NB4 (cell line): ENCODE results near the gene ST7L.
"Not testable (repeated sequence)": the region's sequence is repeated elsewhere in the genome, so short reads cannot be mapped to it uniquely, and the experiment has no call there.

ENCODE experiments used
- DNase-seq: peaks from one replicate; pipeline ENCODE4 v3.0.0; 2010; ENCODE audit warnings: low read depth
- H3K4me3 ChIP-seq: one replicate; pipeline ENCODE4 v1.5.1; 2011; ENCODE audit warnings: mild to moderate bottlenecking, low read depth, low read length, moderate library complexity
- MYC ChIP-seq: IDR thresholded peaks from 2 replicates; pipeline ENCODE4 v1.6.1; 2011; ENCODE audit warnings: low read depth, low read length
- POLR2A ChIP-seq: IDR thresholded peaks from 2 replicates; pipeline ENCODE4 v1.6.1; 2011; ENCODE audit warnings: mild to moderate bottlenecking; ENCODE audit not compliant: insufficient read length; ENCODE audit errors: extremely low read depth
- TF ChIP-seq, protein P1 (sequence below): IDR thresholded peaks from one replicate; pipeline ENCODE4 v1.5.1; 2012; ENCODE audit warnings: low read depth, low read length
- TF ChIP-seq, protein P2 (sequence below): IDR thresholded peaks from 2 replicates; pipeline ENCODE4 v1.6.1; 2011; ENCODE audit warnings: low read depth, low read length

ST7L gene

DNA sequence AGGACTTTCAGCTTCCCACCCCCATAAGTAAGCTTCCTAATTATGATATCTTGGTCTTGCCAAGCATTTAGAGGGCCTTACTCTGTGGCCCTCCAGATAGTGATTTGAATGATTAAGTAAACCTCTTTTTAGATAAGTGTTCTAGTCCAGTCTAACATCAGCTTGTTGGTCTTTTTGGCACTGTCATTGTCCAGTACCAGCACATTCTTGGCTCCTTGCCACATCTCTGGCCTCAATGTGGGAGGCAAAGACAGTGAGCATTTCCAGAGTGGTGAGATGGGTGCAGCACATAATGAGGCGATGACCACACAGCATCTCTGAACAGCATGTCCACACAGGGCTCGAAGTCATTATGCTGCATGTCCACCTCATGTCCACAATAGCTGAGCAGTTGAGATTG lies 6.8 kb upstream of the ST7L start:
- TF ChIP-seq, protein P1, sequence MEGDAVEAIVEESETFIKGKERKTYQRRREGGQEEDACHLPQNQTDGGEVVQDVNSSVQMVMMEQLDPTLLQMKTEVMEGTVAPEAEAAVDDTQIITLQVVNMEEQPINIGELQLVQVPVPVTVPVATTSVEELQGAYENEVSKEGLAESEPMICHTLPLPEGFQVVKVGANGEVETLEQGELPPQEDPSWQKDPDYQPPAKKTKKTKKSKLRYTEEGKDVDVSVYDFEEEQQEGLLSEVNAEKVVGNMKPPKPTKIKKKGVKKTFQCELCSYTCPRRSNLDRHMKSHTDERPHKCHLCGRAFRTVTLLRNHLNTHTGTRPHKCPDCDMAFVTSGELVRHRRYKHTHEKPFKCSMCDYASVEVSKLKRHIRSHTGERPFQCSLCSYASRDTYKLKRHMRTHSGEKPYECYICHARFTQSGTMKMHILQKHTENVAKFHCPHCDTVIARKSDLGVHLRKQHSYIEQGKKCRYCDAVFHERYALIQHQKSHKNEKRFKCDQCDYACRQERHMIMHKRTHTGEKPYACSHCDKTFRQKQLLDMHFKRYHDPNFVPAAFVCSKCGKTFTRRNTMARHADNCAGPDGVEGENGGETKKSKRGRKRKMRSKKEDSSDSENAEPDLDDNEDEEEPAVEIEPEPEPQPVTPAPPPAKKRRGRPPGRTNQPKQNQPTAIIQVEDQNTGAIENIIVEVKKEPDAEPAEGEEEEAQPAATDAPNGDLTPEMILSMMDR = no peak
- TF ChIP-seq, protein P2, sequence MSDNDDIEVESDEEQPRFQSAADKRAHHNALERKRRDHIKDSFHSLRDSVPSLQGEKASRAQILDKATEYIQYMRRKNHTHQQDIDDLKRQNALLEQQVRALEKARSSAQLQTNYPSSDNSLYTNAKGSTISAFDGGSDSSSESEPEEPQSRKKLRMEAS = no peak
- TF ChIP-seq MYC (no peak), POLR2A (no peak)
- no peak overlapping the region for H3K4me3 ChIP-seq
- peak; percentile 24 for DNase-seq

DNA sequence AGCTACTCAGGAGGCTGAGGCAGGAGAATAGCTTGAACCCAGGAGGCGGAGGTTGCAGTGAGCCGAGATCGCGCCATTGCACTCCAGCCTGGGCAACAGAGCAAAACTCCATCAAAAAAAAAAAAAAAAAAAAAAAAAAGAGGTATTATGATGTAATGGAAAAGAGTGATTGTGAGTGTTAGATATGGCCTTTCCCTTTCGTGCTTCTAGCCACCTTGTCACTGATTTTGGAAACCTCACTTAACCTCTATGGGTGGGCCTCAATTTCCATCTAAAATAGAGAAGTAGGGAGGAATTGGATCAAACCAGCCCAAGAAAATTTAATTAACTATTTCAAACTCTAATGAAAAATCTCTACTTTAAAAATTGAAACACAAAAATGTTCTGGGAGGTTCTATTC lies 5.6 kb upstream of the ST7L start:
- peak overlapping the region; percentile 3 for H3K4me3 ChIP-seq
- DNase-seq = not testable (repeated sequence)

GRCh38 chr1:112620377-112620695 lies 1.4 kb upstream of the ST7L start:
- TF ChIP-seq, protein P2 = peak; percentile 27; the same call in 1 of the 2 replicates
- TF ChIP-seq MYC (no peak), POLR2A (no peak)
- TF ChIP-seq, protein P1 = no peak
- no peak for DNase-seq
- peak overlapping the region; percentile 99 for H3K4me3 ChIP-seq

DNA sequence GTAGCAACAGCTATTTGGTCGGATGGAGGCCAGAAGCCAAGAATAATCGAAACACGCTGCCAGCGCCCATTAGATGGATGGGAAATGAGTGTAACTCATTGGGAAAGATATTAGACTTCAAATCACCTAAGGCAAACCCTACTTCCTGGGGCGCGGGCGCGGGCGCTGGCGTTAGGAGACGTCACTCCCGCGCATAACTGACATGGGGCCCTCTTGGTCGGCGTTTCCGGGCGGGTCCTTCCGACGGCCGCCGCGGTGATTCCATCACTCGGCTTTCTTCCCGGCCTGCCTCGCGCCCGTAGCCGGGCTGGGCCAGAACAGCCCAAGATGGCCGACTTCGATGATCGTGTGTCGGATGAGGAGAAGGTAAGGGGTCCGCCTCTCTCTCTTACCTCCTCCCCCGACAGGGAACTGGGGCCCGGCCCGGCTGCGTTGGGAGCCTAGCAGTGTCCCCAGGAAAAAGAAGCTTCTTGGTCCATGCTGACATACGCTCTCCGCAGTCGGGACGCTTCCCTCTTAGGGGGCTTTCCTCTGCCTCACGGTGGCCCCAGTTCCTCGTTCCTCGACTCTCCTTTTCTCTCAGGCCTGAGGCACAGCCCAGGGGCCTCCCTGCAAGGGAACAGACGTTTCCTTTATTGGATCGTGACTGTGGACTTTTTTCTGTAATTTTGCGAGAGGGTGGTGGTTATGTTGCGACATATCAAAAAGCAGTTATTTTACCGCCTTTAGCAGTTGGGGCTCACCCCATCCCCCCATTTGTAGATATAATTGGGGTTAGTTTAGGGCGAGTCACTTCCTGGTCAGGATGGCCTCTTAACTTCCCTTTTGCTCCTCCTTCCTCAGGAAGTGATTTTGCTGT lies 806 bp upstream of the ST7L start, which contains the start of gene CAPZA1:
CAPZA1 (plus strand) TSS at position 315 of the 859 bp plus-strand sequence; CDS start at position 328, 13 bp downstream.
- peak within 1 kb of the TSS; percentile 99 for H3K4me3 ChIP-seq
- peak; percentile 96 for DNase-seq
- peak; percentile 85 for TF ChIP-seq MYC
- TF ChIP-seq, protein P1 = no peak
- TF ChIP-seq, protein P2 = peak; percentile 70
- peak; percentile 88 for TF ChIP-seq POLR2A

DNA sequence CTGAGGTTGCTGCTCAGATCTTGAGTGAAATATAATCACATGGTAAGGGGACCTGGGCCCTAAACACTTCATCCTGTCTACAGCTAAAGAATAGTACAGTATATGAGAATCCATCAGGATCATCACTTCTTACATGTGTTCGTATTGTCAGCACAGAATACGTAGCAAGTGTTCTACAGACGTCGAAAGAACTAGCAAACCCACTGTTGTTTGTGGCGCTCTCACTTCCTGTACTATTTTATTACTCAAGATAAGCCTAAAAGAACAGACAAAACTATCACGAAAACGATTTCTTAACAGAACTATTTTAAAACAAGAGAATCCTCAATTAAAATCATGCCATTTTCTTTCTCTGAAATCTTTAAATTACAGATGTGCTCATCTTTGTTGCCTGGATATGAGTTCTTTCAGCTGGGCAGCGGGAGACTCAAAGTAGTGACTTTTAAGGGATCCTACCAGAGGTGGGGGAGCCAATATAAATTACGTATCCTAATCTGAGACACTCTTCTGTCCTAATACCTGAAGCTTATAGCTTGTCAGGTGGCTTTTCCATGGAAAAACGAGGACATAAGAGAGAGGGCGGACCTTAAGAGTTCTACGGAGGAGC lies 724 bp downstream of the ST7L start:
- no peak for TF ChIP-seq POLR2A
- TF ChIP-seq, protein P2 = 0 out of 2 replicates have a peak, but pooled peaks have one; percentile 32
- TF ChIP-seq, protein P1 = no peak
- TF ChIP-seq MYC = 0 out of 2 replicates have a peak, but pooled peaks have one; percentile 20
- peak; percentile 63 for DNase-seq

GRCh38 chr1:112614460-112615065 lies 4.4 kb downstream of the ST7L start:
- TF ChIP-seq, protein P2 = no peak
- TF ChIP-seq, protein P1 = peak; percentile 59
- no peak for TF ChIP-seq MYC
- peak; percentile 66 for DNase-seq
- H3K4me3 ChIP-seq = no peak overlapping the region

More for the DNA sequence above, 724 bp downstream of the ST7L start:
- H3K4me3 ChIP-seq = peak overlapping the region; percentile 99
